ENCODE measurements around the gene MAGEL2. TPM values are rescaled to one million over a fixed set of nuclear protein-coding genes. Genes with fewer than 3 reads are reported as not detected.

The MAGEL2 gene
- total RNA-seq = under 1 TPM in 1 of 2 donors, not detected in 1; 0.06 TPM
- long read RNA-seq = 0 reads

GRCh38 chr15:23647421-23648370 lies at the start of gene MAGEL2:
MAGEL2 (minus strand) TSS chr15:23647867; CDS start chr15:23647742, 125 bp downstream.
- DNase-seq = no peak
- intact Hi-C loops (cut with DNase I, micrococcal nuclease) = loop anchor here in 1 of 2 donors (10.0 kb wide), 1 partner anchor 227 kb away; no protein-coding TSS in a partner anchor

GRCh38 chr15:23695282-23695681 lies 47.6 kb upstream of the MAGEL2 start:
- peak; percentile 94 for ATAC-seq
- intact Hi-C loops (cut with DNase I, micrococcal nuclease) = no loop called here
- DNase-seq = no peak

More at GRCh38 chr15:23647421-23648370, at the start of gene MAGEL2:
- ATAC-seq = no peak

- DNase-seq (no peak), ATAC-seq (no peak)
- intact Hi-C loops (cut with DNase I, micrococcal nuclease) = no loop called here
These were observed 46.9 kb upstream of the MAGEL2 start for GRCh38 chr15:23694592-23694991.

GRCh38 chr15:23690450-23690852 lies 42.8 kb upstream of the MAGEL2 start:
- ATAC-seq = no peak
- DNase-seq = peak; percentile 17 to 45
- intact Hi-C loops (cut with DNase I, micrococcal nuclease) = no loop called here

- no peak for ATAC-seq
- intact Hi-C loops (cut with DNase I, micrococcal nuclease) = no loop called here
These were observed 42.3 kb upstream of the MAGEL2 start for GRCh38 chr15:23690015-23690414.

GRCh38 chr15:23687143-23687470 lies 39.4 kb upstream of the MAGEL2 start, which contains the start of gene NDN:
NDN (minus strand) TSS chr15:23687305; CDS start chr15:23687217, 88 bp downstream.
- intact Hi-C loops (cut with DNase I, micrococcal nuclease) = no loop called here
- DNase-seq (peak; percentile 41 to 43), ATAC-seq (peak; percentile 92)

More at GRCh38 chr15:23690015-23690414, 42.3 kb upstream of the MAGEL2 start:
- DNase-seq = no peak

- DNase-seq = peak in 1 of 2 donors; percentile 6
- ATAC-seq = peak; percentile 62
- intact Hi-C loops (cut with DNase I, micrococcal nuclease) = no loop called here
These were observed 38.9 kb upstream of the MAGEL2 start for GRCh38 chr15:23686466-23687142.

GRCh38 chr15:23671481-23671880 lies 23.8 kb upstream of the MAGEL2 start:
- DNase-seq = no peak
- intact Hi-C loops (cut with DNase I, micrococcal nuclease) = no loop called here
- no peak for ATAC-seq

GRCh38 chr15:23670970-23671369 lies 23.3 kb upstream of the MAGEL2 start:
- no peak for ATAC-seq
- no peak for DNase-seq
- intact Hi-C loops (cut with DNase I, micrococcal nuclease) = no loop called here

GRCh38 chr15:23663232-23663631 lies 15.6 kb upstream of the MAGEL2 start:
- no peak for ATAC-seq
- no peak for DNase-seq
- intact Hi-C loops (cut with DNase I, micrococcal nuclease) = no loop called here

- no peak for ATAC-seq
- DNase-seq = peak in 1 of 2 donors; percentile 55
- intact Hi-C loops (cut with DNase I, micrococcal nuclease) = loop anchor here in 1 of 2 donors (10.0 kb wide), 1 partner anchor 226 kb away; no protein-coding TSS in a partner anchor
These were observed 1.4 kb upstream of the MAGEL2 start for GRCh38 chr15:23648920-23649515.

- intact Hi-C loops (cut with DNase I, micrococcal nuclease) = loop anchor here in 1 of 2 donors (10.0 kb wide), 1 partner anchor 228 kb away; no protein-coding TSS in a partner anchor
- no peak for ATAC-seq
These were observed 719 bp downstream of the MAGEL2 start for GRCh38 chr15:23647001-23647295.

GRCh38 chr15:23646165-23647000 lies 1.3 kb downstream of the MAGEL2 start:
- no peak for ATAC-seq
- intact Hi-C loops (cut with DNase I, micrococcal nuclease) = loop anchor here in 1 of 2 donors (10.0 kb wide), 1 partner anchor 228 kb away; no protein-coding TSS in a partner anchor

More at GRCh38 chr15:23647001-23647295, 719 bp downstream of the MAGEL2 start:
- no peak for DNase-seq

GRCh38 chr15:23645371-23646164 lies 2.1 kb downstream of the MAGEL2 start:
- intact Hi-C loops (cut with DNase I, micrococcal nuclease) = loop anchor here in 1 of 2 donors (10.0 kb wide), 1 partner anchor 229 kb away; no protein-coding TSS in a partner anchor
- DNase-seq (peak; percentile 32 to 37), ATAC-seq (peak; percentile 81)

More at GRCh38 chr15:23646165-23647000, 1.3 kb downstream of the MAGEL2 start:
- DNase-seq = no peak

- intact Hi-C loops (cut with DNase I, micrococcal nuclease) = loop anchor here in 1 of 2 donors (10.0 kb wide), 1 partner anchor 230 kb away; no protein-coding TSS in a partner anchor
- ATAC-seq = no peak
- DNase-seq = no peak
These were observed 2.8 kb downstream of the MAGEL2 start for GRCh38 chr15:23644829-23645228.

GRCh38 chr15:23642413-23643044 lies 5.1 kb downstream of the MAGEL2 start:
- intact Hi-C loops (cut with DNase I, micrococcal nuclease) = loop anchor here in 1 of 2 donors (10.0 kb wide), 1 partner anchor 232 kb away; no protein-coding TSS in a partner anchor
- DNase-seq (peak; percentile 42 to 63), ATAC-seq (peak; percentile 91)

GRCh38 chr15:23634181-23634580 lies 13.5 kb downstream of the MAGEL2 start:
- no peak for DNase-seq
- intact Hi-C loops (cut with DNase I, micrococcal nuclease) = no loop called here
- no peak for ATAC-seq
